Inflammatory macrophage (primary cell): Measurements from ENCODE around the gene ZFAND6.
"Not testable (repeated sequence)": the region's sequence is repeated elsewhere in the genome, so short reads cannot be mapped to it uniquely, and the experiment has no call there.

ENCODE experiments used
- DNase-seq, 2 donors: peaks; one replicate each; pipeline ENCODE4 v3.0.0-alpha.2; 2020 to 2022
- total RNA-seq, 18 experiments: gene quantifications; one replicate each; lab custom pipeline; 2026; ENCODE audit warnings: mixed read lengths in 6 of 18, inconsistent platforms in 2 of 18; lab: John Stamatoyannopoulos, UW

ZFAND6 gene
- 55.9 to 161 (median 93.7) reads per million in 18 experiments for total RNA-seq

DNA sequence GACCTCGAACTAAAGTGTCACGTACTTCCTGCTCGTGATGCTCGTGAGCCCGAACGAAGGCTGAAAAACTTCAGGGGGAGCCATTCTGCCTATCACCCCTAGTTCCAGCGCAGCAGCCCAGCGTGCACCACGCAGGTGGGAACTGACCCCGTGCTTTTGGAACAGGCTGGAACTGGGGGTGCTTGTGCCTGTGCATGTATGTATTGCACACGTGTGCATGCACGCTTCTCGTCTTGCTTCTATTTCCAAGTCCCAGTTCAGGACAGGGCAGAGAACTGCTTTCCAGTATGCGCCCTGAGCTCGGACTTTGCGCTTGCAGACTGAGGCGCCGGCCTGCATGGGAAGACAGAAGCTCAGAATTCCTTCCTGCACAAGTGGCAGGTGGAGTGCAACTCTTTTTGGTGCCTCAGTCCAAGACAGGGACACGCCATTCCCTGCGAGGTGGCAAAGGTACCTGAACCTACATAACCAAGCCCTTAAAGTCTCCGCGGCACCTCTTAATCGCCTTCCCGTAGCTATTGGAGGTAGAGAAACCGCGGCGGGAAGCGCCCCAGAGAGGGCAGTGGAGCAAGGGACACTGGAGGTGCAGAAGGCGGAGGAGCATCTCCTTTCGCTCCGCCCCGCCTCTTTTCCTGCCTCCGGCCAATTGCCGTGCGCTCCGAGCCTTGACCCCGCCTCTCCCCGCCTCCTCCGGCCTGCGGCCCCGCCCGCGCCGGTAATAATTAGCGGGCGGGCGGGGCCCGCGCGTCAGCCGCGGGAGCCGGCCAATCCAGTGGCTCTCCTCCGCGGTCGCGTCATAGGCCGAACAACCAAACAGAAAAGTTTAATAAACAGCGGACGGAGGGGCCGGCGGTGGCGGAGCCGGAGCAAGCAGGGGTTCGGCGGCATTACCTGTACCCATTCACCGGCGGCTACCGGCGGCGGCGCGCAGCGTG is at the start of gene ZFAND6:
TSS of gene ZFAND6 (plus strand) at position 826 of the 935 bp plus-strand sequence. CDS start 60,669 bp downstream, outside the sequence.
- DNase-seq = peak; percentile 97 to 98

DNA sequence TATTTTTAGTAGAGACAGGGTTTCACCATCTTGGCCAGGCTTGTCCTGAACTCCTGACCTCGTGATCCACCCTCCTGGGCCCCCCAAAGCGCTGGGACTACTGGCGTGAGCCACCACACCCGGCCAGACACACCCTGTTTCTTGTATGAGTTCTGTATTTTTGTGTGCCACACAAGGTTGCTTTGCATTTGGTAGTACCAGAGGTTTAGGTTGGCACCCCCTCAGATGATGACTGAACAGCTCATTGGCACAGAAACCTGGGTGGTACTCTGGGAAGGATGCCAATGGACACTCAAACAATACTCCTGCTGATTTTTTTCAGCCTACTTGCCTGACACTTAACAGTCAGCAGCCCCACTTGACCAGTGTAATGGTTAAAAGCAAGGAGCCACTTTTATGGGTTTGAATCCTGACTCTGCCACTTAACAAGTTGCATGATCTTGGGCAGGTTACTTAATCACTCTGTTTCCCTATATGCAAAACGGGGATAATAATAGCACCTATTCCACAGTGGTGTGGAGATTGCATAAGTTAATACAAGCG is 49.3 kb upstream of the ZFAND6 start:
- DNase-seq = no peak

DNA sequence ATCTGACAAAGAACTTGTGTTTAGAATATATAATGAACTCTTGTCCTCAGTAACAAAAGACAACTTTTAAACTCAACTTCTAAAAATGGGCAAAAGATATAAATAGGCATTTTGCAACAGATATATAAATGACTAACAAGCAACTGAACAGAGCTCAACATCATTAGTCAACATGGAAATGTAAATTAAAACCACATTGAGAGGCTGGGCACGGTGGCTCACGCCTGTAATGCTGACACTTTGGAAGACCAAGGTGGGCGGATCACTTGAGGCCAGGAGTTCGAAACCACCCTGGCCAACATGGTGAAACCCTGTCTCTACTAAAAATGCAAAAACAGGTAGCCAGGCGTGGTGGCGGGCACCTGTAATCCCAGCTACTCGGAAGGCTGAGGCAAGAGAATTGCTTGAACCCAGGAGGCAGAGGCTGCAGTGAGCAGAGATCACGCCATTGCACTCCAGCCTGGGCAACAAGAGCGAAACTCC is 48.4 kb upstream of the ZFAND6 start:
- peak; percentile 46 to 71 for DNase-seq

GRCh38 chr15:80011596-80011995 is 47.9 kb upstream of the ZFAND6 start:
- no peak for DNase-seq

DNA sequence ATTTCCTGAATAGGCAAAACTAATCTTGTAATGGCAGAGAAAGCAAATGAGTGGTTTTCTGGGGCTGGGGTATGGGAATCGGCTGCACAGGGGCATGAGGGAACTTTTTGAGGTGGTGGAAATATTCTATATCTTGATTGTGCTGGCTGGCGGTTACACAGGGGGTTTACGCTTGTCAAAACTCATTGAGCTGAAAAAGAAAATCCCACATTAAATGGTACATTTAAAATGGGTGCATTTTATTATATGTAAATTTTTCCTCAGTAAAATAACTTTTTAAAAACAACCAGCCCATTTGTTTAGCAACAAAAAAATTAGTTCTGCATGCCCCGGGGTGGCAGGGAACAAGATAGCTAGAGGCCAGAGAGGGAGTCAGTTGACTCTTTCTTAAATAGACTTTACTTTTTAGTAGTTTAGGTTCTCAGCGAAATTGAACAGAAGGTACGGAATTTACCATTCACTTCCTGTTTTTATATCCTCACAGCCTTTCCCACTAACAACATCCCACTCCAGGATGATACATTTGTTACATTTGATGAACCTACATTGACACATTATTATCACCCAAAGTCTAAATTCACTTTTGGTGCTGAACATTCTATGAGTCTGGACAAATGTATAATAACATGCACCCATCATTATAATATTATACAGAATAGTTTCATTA is 47.3 kb upstream of the ZFAND6 start:
- no peak for DNase-seq

DNA sequence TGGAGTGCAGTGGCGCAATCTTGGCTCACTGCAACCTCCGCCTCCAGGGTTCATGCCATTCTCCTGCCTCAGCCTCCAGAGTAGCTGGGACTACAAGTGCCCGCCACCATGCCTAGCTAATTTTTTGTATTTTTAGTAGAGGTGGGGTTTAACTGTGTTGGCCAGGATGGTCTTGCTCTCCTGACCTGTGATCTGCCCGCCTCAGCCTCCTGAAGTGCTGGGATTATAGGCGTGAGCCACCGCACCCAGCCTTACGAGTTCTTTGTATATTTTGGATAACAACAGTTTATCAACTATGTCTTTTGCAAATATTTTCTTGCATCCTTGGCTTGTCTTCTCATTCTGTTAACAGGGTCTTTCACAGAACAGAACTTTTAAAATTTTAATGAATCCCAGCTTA is 45.3 kb upstream of the ZFAND6 start:
- not testable (repeated sequence) for DNase-seq

DNA sequence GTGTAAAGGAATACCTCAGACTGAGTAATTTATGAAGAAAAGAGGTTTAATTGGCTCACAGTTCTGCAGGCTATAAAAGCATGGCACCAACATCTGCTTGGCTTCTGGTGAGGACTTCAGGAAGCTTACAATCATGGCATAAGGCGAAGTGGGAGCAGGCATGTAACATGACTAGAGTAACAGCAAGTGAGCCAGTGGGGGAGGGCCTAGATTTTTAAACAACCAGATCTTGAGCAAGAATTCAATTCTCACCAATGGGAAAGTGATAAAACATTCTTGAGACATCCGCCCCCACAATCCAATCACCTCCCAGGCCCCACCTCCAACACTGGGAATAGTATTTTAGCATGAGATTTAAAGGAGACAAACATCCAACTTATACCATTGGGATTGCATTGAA is 44.3 kb upstream of the ZFAND6 start:
- no peak for DNase-seq

GRCh38 chr15:80016506-80016905 is 43.0 kb upstream of the ZFAND6 start:
- DNase-seq = not testable (repeated sequence)

- DNase-seq = not testable (repeated sequence)
Measured at GRCh38 chr15:80017139-80017538, 42.3 kb upstream of the ZFAND6 start.

GRCh38 chr15:80019168-80019745 is 40.2 kb upstream of the ZFAND6 start:
- no peak for DNase-seq

DNA sequence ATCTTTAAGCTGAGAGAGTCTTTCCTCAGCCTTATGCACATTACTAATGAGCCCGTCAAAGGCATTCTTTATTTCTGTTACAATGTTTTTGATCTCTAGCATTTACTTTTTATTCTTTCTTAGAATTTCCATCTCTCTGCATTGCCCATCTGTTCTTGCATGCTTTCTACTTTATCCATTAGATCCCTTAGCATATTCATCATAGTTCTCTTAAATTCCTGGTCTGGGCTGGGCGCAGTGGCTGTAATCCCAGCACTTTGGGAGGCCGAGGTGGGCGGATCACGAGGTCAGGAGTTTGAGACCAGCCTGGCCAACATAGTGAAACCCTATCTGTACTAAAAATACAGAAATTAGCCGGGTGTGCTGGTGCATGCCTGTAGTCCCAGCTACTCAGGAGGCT is 39.3 kb upstream of the ZFAND6 start:
- DNase-seq = not testable (repeated sequence)

- DNase-seq = no peak
Measured at GRCh38 chr15:80020731-80021130, 38.7 kb upstream of the ZFAND6 start.

GRCh38 chr15:80026310-80026709 is 33.2 kb upstream of the ZFAND6 start:
- no peak for DNase-seq

DNA sequence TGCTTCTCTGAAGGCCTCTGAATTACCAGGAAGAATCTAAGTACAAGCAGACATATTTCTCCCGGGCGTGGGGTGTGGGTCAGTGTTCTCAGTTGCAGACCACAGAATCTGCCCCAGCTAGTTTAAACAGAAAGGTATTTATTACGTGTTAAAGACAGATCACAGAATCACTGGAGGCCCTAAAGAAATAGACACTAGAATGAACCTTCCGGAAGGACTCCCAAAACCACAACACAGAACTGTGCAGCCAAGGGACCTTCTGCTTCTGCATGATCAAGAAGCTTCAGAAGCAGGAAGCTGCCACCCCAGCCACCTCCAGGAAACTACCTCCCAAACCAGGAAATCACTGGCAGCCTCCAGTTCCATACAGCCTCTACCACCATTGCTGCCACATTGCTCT is 32.7 kb upstream of the ZFAND6 start:
- peak; percentile 26 to 67 for DNase-seq

DNA sequence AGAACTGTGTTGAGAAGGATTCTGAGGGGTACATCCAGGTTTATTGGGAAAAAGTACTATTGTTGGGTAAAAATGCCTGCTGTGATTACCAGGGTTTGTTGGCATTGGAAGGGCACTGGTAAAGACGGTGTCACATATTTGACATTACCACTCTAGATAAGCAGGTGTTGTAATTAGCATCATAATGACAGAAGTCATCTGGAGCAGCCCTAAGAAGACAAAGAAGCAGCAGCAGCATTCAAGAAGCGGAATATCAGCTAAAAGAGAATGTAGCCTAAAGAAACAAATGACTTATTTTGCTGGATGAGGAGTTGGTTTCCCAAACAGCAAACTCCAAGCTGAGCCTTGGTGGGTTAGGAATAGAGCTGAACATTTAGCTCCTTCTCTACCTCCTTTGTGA is 30.5 kb upstream of the ZFAND6 start:
- no peak for DNase-seq

DNA sequence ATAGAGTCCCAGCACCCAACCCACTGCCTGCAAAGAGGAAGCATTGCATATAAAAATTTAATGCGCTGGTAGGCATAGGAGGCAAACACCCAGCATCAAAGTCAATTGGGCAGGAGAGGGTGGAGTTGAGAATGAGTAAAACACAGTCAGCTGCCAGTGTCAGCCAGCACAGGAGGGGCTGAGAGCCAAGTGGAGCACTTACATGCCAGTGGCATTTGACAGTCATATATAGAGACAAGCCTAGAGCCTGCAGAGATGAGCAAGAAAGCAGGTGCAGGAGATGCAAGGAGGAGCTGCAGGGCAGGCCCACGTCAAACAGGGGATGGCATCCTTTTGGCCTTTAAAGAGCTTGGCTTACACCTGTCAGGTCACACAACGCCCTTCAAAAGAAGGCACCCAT is 27.6 kb upstream of the ZFAND6 start:
- DNase-seq = no peak

DNA sequence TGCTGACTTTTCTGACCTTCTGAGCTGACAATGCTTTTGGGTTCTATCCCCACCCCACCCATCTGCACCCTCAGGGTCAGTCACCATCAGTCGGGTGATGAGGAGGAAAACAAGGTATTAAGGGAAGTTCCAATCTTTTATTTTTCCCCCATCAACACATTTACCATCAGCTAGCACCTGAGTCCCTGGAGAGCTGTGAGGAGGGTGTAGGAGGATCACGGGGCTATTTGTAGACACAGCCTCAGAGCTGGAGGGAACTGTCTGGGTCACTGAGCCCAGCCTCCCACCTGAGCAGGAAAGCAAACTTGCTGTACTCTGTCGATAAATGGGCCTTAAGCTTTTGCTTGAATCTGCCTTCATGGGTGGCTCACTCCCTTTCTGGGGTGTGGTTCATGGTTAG is 24.8 kb upstream of the ZFAND6 start:
- DNase-seq = no peak

DNA sequence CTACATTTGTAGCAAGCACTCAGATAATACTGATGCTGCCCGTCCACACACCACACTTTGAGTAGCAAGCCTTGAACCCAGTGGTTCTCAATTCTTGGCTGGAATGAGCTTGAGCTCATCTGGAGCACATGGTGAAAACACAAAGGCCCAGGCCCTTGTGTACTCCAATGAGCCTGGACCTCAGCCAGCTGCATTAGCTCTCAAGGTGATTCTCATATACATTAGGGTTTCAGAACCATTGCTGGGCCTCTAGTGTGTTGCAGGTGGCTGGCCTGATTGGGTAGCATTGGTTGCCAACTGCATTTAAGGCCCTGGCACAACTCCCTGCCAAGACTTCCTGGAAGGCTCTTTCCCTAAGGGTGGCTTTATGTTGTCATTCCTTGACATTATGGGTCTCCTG is 23.4 kb upstream of the ZFAND6 start:
- no peak for DNase-seq

GRCh38 chr15:80041494-80042253 is 17.8 kb upstream of the ZFAND6 start:
- DNase-seq = no peak

- no peak for DNase-seq
Measured at GRCh38 chr15:80042568-80042967, 16.9 kb upstream of the ZFAND6 start.

DNA sequence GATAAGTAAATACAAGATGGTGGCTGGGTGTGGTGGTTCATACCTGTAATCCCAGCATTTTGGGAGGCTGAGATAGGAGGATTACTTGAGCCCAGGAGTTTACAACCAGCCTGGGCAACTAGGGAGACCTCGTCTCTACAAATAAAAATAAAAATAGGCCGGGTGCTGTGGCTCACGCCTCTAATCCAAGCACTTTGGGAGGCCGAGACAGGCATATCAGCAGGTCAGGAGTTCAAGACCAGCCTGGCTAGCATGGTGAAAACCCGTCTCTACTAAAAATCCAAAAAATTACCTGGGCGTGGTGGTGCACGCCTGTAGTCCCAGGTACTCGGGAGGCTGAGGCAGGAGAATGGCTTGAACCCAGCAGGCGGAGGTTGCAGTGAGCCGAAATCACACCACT is 14.3 kb upstream of the ZFAND6 start:
- DNase-seq = not testable (repeated sequence)

DNA sequence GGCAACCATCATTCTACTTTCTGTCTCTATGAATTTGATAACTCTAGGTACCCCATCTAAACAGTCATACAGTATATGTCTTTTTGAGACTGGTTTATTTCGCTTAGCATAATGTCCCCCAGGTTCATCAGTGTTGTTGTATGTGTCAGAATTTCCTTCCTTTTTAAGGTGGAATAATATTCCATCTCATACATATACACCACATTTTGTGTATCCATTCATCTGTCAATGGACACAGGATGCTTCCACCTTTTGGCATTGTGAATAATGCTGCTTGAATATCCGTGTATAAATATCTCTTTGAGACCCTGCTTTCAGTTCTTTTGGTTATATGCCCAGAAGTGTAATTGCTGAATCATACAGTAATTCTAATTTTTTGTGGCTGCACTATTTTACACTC is 10.4 kb upstream of the ZFAND6 start:
- no peak for DNase-seq
